GM18526 (cell line): Measurements from ENCODE around the gene ANKRD66.

Experiments
- POLR2A ChIP-seq: IDR thresholded peaks from 3 replicates; pipeline ENCODE4 v1.6.1; 2011; ENCODE audit not compliant: insufficient read length; ENCODE audit errors: extremely low read depth

ANKRD66 gene

GRCh38 chr6:46799657-46800056 lies 52.9 kb downstream of the ANKRD66 start:
- no peak for TF ChIP-seq POLR2A

GRCh38 chr6:46808806-46809205 lies 62.1 kb downstream of the ANKRD66 start:
- no peak for TF ChIP-seq POLR2A
